ENCODE measurements around the gene WDR27.

WDR27 gene

DNA sequence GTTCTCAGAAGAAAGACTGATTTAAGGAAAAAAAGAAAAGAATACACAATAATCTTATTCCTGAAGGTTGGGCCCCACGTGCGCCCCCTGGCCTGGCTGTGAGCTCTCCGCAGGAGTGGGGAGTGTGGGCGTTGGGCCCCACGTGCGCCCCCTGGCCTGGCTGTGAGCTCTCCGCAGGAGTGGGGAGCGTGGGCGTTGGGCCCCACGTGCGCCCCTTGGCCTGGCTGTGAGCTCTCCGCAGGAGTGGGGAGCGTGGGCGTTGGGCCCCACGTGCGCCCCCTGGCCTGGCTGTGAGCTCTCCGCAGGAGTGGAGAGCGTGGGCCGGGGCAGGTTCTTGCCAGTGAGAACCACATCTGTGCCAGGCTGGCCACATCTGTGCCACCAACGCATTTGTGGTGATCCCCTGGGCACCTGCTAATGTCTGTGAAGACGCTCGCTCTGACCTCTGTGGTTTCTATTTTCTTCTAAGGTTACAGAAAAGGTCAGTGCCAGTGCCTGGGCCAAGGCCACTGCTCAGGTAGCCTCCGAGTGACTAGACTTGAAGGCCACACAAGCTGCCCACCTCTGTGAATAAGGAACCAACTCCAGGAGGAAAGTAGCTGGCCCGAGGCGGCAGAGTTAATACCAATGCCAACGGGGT, 41.0 kb downstream of the WDR27 start:
- H3K27ac Mint-ChIP-seq: no peak overlapping the region
- H3K27me3 Mint-ChIP-seq: no peaks in the 10 kb centered on the region
- peaks cover 55% of the 10 kb centered on the region for H3K36me3 Mint-ChIP-seq
- H3K9me3 Mint-ChIP-seq: no peaks in the 10 kb centered on the region
- no peak for ATAC-seq
- no peak overlapping the region for H3K4me3 Mint-ChIP-seq
- peaks cover 4% of the 10 kb centered on the region for H3K4me1 Mint-ChIP-seq

DNA sequence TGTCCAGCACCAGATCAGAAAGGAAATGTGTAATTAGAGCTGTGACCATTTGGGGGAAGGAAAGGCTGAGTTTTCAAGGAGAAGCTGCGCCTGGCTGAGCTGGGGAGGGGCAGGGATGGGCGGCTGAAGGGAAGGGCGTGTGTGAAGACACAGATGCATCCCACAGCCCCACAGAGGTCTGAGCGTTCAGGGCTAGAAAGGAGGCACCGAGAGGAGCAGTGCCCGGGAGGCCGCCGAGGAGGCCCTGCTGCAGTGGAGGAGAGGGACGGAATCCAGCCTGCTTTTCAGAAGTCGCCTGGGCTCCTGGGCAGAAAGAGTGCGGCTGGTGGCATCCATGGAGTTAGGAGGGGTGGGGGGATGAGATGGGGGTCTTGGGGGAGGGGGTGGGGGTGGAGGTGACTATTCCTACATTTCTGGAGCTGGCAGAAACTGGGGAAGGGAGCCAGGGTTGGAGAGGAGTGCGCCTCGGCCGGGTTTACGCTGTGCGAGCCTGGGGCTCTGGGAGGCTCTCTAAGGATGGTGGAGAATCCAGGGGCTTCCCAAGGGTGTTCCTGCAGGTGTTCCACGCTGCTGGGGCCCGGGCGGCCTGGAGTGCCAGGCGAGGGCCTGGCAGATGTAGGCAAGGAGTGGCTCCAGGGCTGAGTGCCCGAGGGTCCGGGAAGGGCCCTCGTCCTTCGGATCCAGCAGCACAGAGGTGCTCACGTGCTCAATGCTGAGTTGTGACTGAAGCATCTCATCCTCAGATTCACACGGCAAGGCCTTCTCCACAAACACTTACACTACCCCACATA, 41.8 kb downstream of the WDR27 start:
- no peaks in the 10 kb centered on the region for H3K9me3 Mint-ChIP-seq
- ATAC-seq: no peak
- H3K36me3 Mint-ChIP-seq: peaks cover 57% of the 10 kb centered on the region
- H3K27ac Mint-ChIP-seq: no peak overlapping the region
- no peaks in the 10 kb centered on the region for H3K27me3 Mint-ChIP-seq
- H3K4me3 Mint-ChIP-seq: no peak overlapping the region
- H3K4me1 Mint-ChIP-seq: peaks cover 12% of the 10 kb centered on the region

GRCh38 chr6:169657284-169657610, 44.6 kb downstream of the WDR27 start:
- Mint-ChIP-seq H3K27me3 (no peaks in the 10 kb centered on the region), H3K36me3 (peaks cover 41% of the 10 kb centered on the region), H3K4me3 (no peak overlapping the region), H3K27ac (no peak overlapping the region), H3K4me1 (peaks cover 13% of the 10 kb centered on the region), H3K9me3 (no peaks in the 10 kb centered on the region)
- no peak for ATAC-seq

DNA sequence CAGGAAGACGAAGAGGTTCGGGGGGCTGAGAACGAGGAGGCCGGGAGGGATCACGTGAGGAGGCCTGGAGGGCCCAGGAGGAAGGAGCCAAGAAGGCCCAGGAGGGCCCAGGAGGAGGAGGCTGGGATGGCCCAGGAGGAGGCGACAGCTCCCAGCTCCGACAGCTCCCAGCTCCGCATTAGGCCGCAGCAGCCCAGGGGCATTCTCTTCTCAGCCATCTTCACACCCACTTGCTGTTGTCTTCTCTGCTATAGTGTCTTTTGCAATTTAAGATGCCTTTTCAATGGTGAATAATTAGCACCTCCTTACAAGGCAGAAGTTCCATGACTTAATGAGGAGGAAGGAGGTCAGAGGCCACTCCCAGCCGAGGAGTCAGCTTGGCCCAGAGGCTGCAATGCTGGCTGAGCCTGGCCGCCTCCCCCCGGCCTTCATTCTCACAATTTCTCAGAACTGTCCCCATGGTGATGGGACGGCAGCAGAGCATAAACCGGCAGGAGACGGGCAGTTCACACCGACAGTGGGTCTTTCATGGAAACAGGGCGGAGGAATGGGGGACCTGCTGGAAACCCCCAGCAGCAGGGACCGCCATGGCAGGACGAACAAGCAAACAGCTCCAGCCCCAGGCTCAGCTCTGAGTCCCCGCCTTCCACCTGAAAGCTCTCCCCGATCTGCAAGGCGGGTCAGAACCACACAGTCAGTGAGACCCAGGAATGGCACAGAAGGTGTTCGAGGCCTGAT, 45.1 kb downstream of the WDR27 start:
- Mint-ChIP-seq H3K27me3 (no peaks in the 10 kb centered on the region), H3K27ac (peak overlapping the region; percentile 28), H3K9me3 (no peaks in the 10 kb centered on the region), H3K4me1 (peaks cover 13% of the 10 kb centered on the region), H3K4me3 (no peak overlapping the region), H3K36me3 (peaks cover 44% of the 10 kb centered on the region)
- ATAC-seq: no peak

- ATAC-seq: peak; percentile 89
- peaks cover 5% of the 10 kb centered on the region for H3K9me3 Mint-ChIP-seq
- peak overlapping the region; percentile 55 for H3K27ac Mint-ChIP-seq
- peaks cover 57% of the 10 kb centered on the region for H3K36me3 Mint-ChIP-seq
- H3K27me3 Mint-ChIP-seq: no peaks in the 10 kb centered on the region
- H3K4me1 Mint-ChIP-seq: peaks cover 13% of the 10 kb centered on the region
- peak overlapping the region; percentile 72 for H3K4me3 Mint-ChIP-seq
Measured at GRCh38 chr6:169654598-169655391, 47.0 kb downstream of the WDR27 start.

DNA sequence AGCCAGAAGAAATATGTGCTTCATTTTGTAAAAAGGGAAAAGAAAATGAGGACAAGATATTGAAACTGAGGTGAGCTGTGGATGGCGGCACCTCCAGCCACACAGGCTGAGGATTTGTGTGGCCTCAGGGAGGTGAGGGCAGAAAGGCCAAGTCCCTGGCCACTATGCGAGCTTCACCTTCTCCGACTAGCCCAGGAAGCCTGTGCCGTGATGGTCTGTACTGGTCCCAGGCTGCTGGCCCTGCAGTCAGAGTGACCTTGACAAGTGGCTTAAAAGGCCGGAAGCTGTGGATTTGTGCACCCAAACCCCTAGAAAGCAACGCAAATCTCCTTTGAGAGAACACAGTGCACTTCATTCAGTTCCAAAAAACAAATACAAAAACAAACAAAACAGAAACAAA, 48.1 kb downstream of the WDR27 start:
- peaks cover 7% of the 10 kb centered on the region for H3K9me3 Mint-ChIP-seq
- no peak for ATAC-seq
- H3K27me3 Mint-ChIP-seq: no peaks in the 10 kb centered on the region
- no peak overlapping the region for H3K4me3 Mint-ChIP-seq
- H3K27ac Mint-ChIP-seq: no peak overlapping the region
- H3K4me1 Mint-ChIP-seq: peaks cover 13% of the 10 kb centered on the region
- H3K36me3 Mint-ChIP-seq: peaks cover 49% of the 10 kb centered on the region

GRCh38 chr6:169652896-169653295, 48.9 kb downstream of the WDR27 start:
- no peak overlapping the region for H3K4me3 Mint-ChIP-seq

DNA sequence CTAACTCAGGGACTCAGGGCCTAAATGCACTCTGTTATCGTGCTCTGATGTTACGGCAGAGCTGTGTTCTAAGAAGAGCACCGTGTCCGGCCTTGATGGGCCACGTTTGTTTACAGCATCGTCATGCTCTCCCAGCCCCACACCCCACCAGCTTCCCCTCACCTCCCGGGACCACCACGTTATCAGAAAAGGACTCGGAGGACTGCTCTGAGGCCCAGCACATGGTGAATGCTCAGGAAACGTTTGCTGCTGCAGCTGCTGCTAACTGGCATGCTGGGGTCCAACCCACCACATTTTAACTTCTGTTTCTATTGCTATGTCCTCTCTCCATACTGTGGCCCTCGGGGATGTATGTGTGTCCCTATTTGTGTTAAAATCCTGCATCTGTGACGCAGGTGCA, 50.3 kb downstream of the WDR27 start:
- no peak for ATAC-seq
- no peak overlapping the region for H3K27ac Mint-ChIP-seq
- no peaks in the 10 kb centered on the region for H3K27me3 Mint-ChIP-seq
- peaks cover 13% of the 10 kb centered on the region for H3K4me1 Mint-ChIP-seq
- H3K9me3 Mint-ChIP-seq: peaks cover 7% of the 10 kb centered on the region
- no peak overlapping the region for H3K4me3 Mint-ChIP-seq
- peaks cover 39% of the 10 kb centered on the region for H3K36me3 Mint-ChIP-seq

More at GRCh38 chr6:169652896-169653295, 48.9 kb downstream of the WDR27 start:
- Mint-ChIP-seq H3K9me3 (peaks cover 7% of the 10 kb centered on the region), H3K27me3 (no peaks in the 10 kb centered on the region), H3K36me3 (peaks cover 46% of the 10 kb centered on the region), H3K27ac (no peak overlapping the region), H3K4me1 (peaks cover 13% of the 10 kb centered on the region)
- no peak for ATAC-seq

DNA sequence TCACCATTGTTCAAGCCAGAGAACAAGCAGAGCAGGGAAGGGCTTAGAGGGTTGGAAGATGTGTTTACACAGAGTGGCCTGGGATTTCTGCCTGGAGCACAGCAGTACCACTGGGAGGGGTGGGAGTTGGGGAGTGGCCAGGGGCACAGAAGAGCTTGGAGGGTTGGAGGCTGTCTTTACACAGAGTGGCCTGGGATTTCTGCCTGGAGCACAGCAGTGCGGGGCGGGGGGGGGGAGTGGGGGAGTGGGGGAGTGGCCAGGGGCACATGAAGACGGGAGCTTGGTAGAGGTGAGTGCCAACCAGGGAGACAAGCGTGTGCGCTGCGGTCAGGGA, 50.9 kb downstream of the WDR27 start:
- Mint-ChIP-seq H3K4me1 (peaks cover 9% of the 10 kb centered on the region), H3K9me3 (peaks cover 7% of the 10 kb centered on the region), H3K36me3 (peaks cover 33% of the 10 kb centered on the region), H3K27me3 (no peaks in the 10 kb centered on the region), H3K4me3 (no peak overlapping the region), H3K27ac (no peak overlapping the region)
- ATAC-seq: no peak

GRCh38 chr6:169650241-169650958, 51.4 kb downstream of the WDR27 start:
- Mint-ChIP-seq H3K9me3 (peaks cover 7% of the 10 kb centered on the region), H3K27me3 (no peaks in the 10 kb centered on the region), H3K4me1 (peaks cover 4% of the 10 kb centered on the region), H3K27ac (no peak overlapping the region), H3K36me3 (peaks cover 31% of the 10 kb centered on the region), H3K4me3 (no peak overlapping the region)
- no peak for ATAC-seq

GRCh38 chr6:169648617-169649016, 53.2 kb downstream of the WDR27 start:
- no peak for ATAC-seq
- H3K4me1 Mint-ChIP-seq: no peaks in the 10 kb centered on the region
- H3K9me3 Mint-ChIP-seq: peaks cover 7% of the 10 kb centered on the region
- no peaks in the 10 kb centered on the region for H3K27me3 Mint-ChIP-seq
- peaks cover 25% of the 10 kb centered on the region for H3K36me3 Mint-ChIP-seq
- H3K4me3 Mint-ChIP-seq: no peak overlapping the region
- H3K27ac Mint-ChIP-seq: no peak overlapping the region

DNA sequence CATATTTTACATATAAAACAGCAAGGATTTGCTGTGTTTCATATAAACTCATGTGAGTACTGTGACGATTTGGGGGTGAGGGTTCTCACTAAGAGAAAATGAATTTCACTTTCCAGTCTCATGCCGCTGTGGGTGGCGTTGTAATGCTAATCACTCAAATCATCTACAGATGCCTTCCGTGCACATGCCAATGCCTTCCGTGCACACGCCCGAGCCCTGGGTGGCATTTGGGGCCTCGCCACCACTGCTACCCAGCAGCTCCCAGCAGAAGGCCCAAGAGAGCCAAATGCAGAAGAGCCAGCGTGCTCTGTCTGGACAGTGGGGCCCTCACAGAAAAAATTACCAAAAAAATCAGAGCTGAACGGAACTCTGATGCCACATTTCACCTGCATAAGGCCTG, 53.7 kb downstream of the WDR27 start:
- Mint-ChIP-seq H3K9me3 (peaks cover 7% of the 10 kb centered on the region), H3K27me3 (no peaks in the 10 kb centered on the region), H3K4me1 (no peaks in the 10 kb centered on the region), H3K4me3 (no peak overlapping the region), H3K36me3 (peaks cover 25% of the 10 kb centered on the region), H3K27ac (no peak overlapping the region)
- no peak for ATAC-seq

DNA sequence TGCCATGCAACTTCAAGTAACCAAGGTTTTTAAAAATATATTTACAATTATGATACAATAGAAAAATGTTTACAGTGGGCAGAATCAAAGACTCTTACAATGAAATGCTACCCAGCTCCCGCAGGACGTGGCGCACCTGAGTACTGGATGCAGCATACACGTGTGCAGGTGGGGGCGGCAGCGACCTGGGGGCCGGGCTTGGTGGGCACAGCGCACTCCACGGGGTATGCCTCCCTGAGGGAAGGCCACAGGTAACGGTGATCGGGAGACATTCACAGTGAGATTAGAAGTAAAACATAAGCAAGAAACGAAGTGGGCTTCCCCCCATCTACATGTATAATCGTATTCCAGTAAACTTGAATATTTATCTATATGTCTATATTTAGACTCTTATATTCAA, 54.2 kb downstream of the WDR27 start:
- ATAC-seq: no peak
- no peak overlapping the region for H3K27ac Mint-ChIP-seq
- no peaks in the 10 kb centered on the region for H3K27me3 Mint-ChIP-seq
- peaks cover 28% of the 10 kb centered on the region for H3K36me3 Mint-ChIP-seq
- no peaks in the 10 kb centered on the region for H3K4me1 Mint-ChIP-seq
- H3K4me3 Mint-ChIP-seq: no peak overlapping the region
- H3K9me3 Mint-ChIP-seq: peaks cover 7% of the 10 kb centered on the region

DNA sequence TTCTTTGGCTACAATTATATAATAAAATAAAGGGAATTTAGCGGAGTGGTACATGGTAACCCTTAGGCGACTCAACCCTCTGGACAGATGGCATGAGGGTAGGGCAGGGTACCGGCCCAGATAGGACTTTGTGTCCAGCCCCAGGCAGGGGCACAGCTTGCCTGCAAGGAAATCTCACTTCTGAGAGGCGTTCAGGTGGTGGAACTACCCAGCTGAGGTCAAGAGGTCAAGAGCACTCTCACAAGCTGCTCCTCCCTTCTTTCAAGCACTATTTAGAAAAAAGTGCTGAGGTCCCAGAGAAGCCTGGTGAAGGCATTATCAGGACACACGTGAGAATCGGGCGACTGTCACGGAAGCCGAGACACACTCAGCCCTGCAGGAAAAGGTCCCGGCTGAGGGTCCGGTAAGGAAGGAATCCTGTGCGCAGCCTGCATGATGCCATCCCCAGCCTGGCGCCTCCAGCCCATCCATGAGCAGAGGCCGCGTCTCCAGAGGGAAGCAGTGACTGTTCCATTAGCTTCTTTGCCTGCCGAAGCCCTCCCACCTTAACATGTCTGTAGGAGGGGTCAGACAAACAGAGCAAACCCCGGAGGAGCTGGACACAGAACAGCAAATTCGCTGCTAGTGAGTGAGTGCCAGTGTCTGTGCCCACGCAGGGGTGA, 54.8 kb downstream of the WDR27 start:
- Mint-ChIP-seq H3K4me1 (no peaks in the 10 kb centered on the region), H3K4me3 (no peak overlapping the region), H3K9me3 (peaks cover 7% of the 10 kb centered on the region), H3K36me3 (peaks cover 31% of the 10 kb centered on the region), H3K27ac (no peak overlapping the region), H3K27me3 (no peaks in the 10 kb centered on the region)
- ATAC-seq: no peak
